ENCODE data around the gene PTK6.

The PTK6 gene

GRCh38 chr20:63492518-63492917 lies 44.7 kb downstream of the PTK6 start:
- Histone ChIP-seq H3K18ac (ENCODE audit: low read length) (no peak overlapping the region), H2BK5ac (ENCODE audit: low read length) (no peak overlapping the region), H4K8ac (ENCODE audit: low read depth, low read length) (no peak overlapping the region), H2AK5ac (ENCODE audit: low read depth, low read length) (no peak overlapping the region), H3K23ac (ENCODE audit: low read depth, low read length, poor library complexity) (no peak overlapping the region), H3K27ac (replicated peaks; ENCODE audit: low read length) (no peak overlapping the region), H3K36me3 (replicated peaks in 1 of 2; ENCODE audit: control insufficient read depth in 2 of 2, insufficient read depth in 2 of 2, low read length in 2 of 2) (no peaks in the 10 kb centered on the region), H2BK12ac (ENCODE audit: low read length) (no peak overlapping the region), H3K4me1 (ENCODE audit: control insufficient read depth in 2 of 2, insufficient read depth in 1 of 2, low read depth in 1 of 2, low read length in 2 of 2) (peaks cover 0 to 3% of the 10 kb centered on the region in 2 donors), H3K4ac (ENCODE audit: low read length) (no peak overlapping the region), H3K4me3 (ENCODE audit: low read length in 2 of 2) (peak overlapping the region in 1 of 2 donors; percentile 44), H3K9ac (ENCODE audit: low read depth, low read length, poor library complexity) (no peak overlapping the region), H2BK120ac (ENCODE audit: low read depth, low read length) (no peak overlapping the region), H2AFZ (ENCODE audit: low read length) (no peak overlapping the region), H3K79me1 (ENCODE audit: low read depth, low read length) (peaks cover 2% of the 10 kb centered on the region), H3K14ac (ENCODE audit: low read length) (peak overlapping the region; percentile 2), H3K9me3 (replicated peaks in 1 of 2; ENCODE audit: control insufficient read depth in 2 of 2, insufficient read depth in 1 of 2, low read depth in 1 of 2, low read length in 2 of 2) (peaks cover 0 to 3% of the 10 kb centered on the region in 2 donors), H3K4me2 (ENCODE audit: insufficient read depth, low read length, poor library complexity, severe bottlenecking) (no peak overlapping the region), H4K91ac (ENCODE audit: low read depth, low read length, poor library complexity) (no peak overlapping the region), H3K27me3 (ENCODE audit: control insufficient read depth in 3 of 3, insufficient read depth in 3 of 3, low read depth in 1 of 3, low read length in 3 of 3) (peaks cover 11 to 39% (median 30%) of the 10 kb centered on the region in 3 experiments), H2BK15ac (ENCODE audit: low read length) (no peak overlapping the region)
- 92 to 100% methylated on average over 1 to 2 of the region's 2 CpGs for WGBS, 2 donors (ENCODE audit: extremely low coverage in 2 of 2, insufficient read length in 2 of 2, insufficient replicate concordance in 1 of 2)
- DNase-seq (ENCODE audit: low spot score) = no peak

GRCh38 chr20:63491635-63492230 lies 45.4 kb downstream of the PTK6 start:
- no peak overlapping the region for H3K4me3 ChIP-seq (ENCODE audit: low read length in 2 of 2)
- no peak overlapping the region for H3K4me2 ChIP-seq (ENCODE audit: insufficient read depth, low read length, poor library complexity, severe bottlenecking)
- no peak overlapping the region for H2AK5ac ChIP-seq (ENCODE audit: low read depth, low read length)
- no peak overlapping the region for H3K18ac ChIP-seq (ENCODE audit: low read length)
- H3K9me3 ChIP-seq (replicated peaks in 1 of 2; ENCODE audit: control insufficient read depth in 2 of 2, insufficient read depth in 1 of 2, low read depth in 1 of 2, low read length in 2 of 2) = peaks cover 0 to 3% of the 10 kb centered on the region in 2 donors
- no peak overlapping the region for H3K27ac ChIP-seq (replicated peaks; ENCODE audit: low read length)
- H3K23ac ChIP-seq (ENCODE audit: low read depth, low read length, poor library complexity) = no peak overlapping the region
- H3K27me3 ChIP-seq (ENCODE audit: control insufficient read depth in 3 of 3, insufficient read depth in 3 of 3, low read depth in 1 of 3, low read length in 3 of 3) = peaks cover 6 to 36% (median 27%) of the 10 kb centered on the region in 3 experiments
- peaks cover 4% of the 10 kb centered on the region for H3K79me1 ChIP-seq (ENCODE audit: low read depth, low read length)
- no peak overlapping the region for H2BK5ac ChIP-seq (ENCODE audit: low read length)
- DNase-seq (ENCODE audit: low spot score) = no peak
- H3K14ac ChIP-seq (ENCODE audit: low read length) = no peak overlapping the region
- no peak overlapping the region for H2BK120ac ChIP-seq (ENCODE audit: low read depth, low read length)
- H3K4me1 ChIP-seq (ENCODE audit: control insufficient read depth in 2 of 2, insufficient read depth in 1 of 2, low read depth in 1 of 2, low read length in 2 of 2) = peaks cover 0 to 3% of the 10 kb centered on the region in 2 donors
- H3K4ac ChIP-seq (ENCODE audit: low read length) = no peak overlapping the region
- no peaks in the 10 kb centered on the region for H3K36me3 ChIP-seq (replicated peaks in 1 of 2; ENCODE audit: control insufficient read depth in 2 of 2, insufficient read depth in 2 of 2, low read length in 2 of 2)
- H4K91ac ChIP-seq (ENCODE audit: low read depth, low read length, poor library complexity) = no peak overlapping the region
- H3K9ac ChIP-seq (ENCODE audit: low read depth, low read length, poor library complexity) = no peak overlapping the region
- no peak overlapping the region for H2BK15ac ChIP-seq (ENCODE audit: low read length)
- no peak overlapping the region for H4K8ac ChIP-seq (ENCODE audit: low read depth, low read length)
- 100% methylated on average over 4 of the region's 4 CpGs; no CpG with 5 or more reads in 1 of the 2 donors for WGBS, 2 donors (ENCODE audit: extremely low coverage in 2 of 2, insufficient read length in 2 of 2, insufficient replicate concordance in 1 of 2)
- no peak overlapping the region for H2BK12ac ChIP-seq (ENCODE audit: low read length)
- H2AFZ ChIP-seq (ENCODE audit: low read length) = no peak overlapping the region

- Histone ChIP-seq H2AFZ (ENCODE audit: low read length) (no peak overlapping the region), H3K4ac (ENCODE audit: low read length) (no peak overlapping the region), H3K27me3 (ENCODE audit: control insufficient read depth in 3 of 3, insufficient read depth in 3 of 3, low read depth in 1 of 3, low read length in 3 of 3) (peaks cover 3 to 30% (median 27%) of the 10 kb centered on the region in 3 experiments), H3K23ac (ENCODE audit: low read depth, low read length, poor library complexity) (no peak overlapping the region), H2BK15ac (ENCODE audit: low read length) (no peak overlapping the region), H4K8ac (ENCODE audit: low read depth, low read length) (no peak overlapping the region), H2BK5ac (ENCODE audit: low read length) (peak overlapping the region; percentile 82), H3K79me1 (ENCODE audit: low read depth, low read length) (peaks cover 4% of the 10 kb centered on the region), H3K4me1 (ENCODE audit: control insufficient read depth in 2 of 2, insufficient read depth in 1 of 2, low read depth in 1 of 2, low read length in 2 of 2) (peaks cover 0 to 3% of the 10 kb centered on the region in 2 donors), H2AK5ac (ENCODE audit: low read depth, low read length) (peak overlapping the region; percentile 68), H3K9ac (ENCODE audit: low read depth, low read length, poor library complexity) (no peak overlapping the region), H3K4me2 (ENCODE audit: insufficient read depth, low read length, poor library complexity, severe bottlenecking) (no peak overlapping the region), H3K36me3 (replicated peaks in 1 of 2; ENCODE audit: control insufficient read depth in 2 of 2, insufficient read depth in 2 of 2, low read length in 2 of 2) (no peaks in the 10 kb centered on the region), H3K14ac (ENCODE audit: low read length) (peak overlapping the region; percentile 21), H3K4me3 (ENCODE audit: low read length in 2 of 2) (no peak overlapping the region), H4K91ac (ENCODE audit: low read depth, low read length, poor library complexity) (no peak overlapping the region), H3K27ac (replicated peaks; ENCODE audit: low read length) (no peak overlapping the region), H2BK120ac (ENCODE audit: low read depth, low read length) (no peak overlapping the region), H3K18ac (ENCODE audit: low read length) (peak overlapping the region; percentile 27), H2BK12ac (ENCODE audit: low read length) (no peak overlapping the region), H3K9me3 (replicated peaks in 1 of 2; ENCODE audit: control insufficient read depth in 2 of 2, insufficient read depth in 1 of 2, low read depth in 1 of 2, low read length in 2 of 2) (peaks cover 0 to 3% of the 10 kb centered on the region in 2 donors)
- DNase-seq (ENCODE audit: low spot score) = no peak
- WGBS, 2 donors (ENCODE audit: extremely low coverage in 2 of 2, insufficient read length in 2 of 2, insufficient replicate concordance in 1 of 2) = no CpG with 5 or more reads among the region's 4 CpGs
Measured at GRCh38 chr20:63491078-63491477, 46.1 kb downstream of the PTK6 start.

GRCh38 chr20:63490416-63490815 lies 46.8 kb downstream of the PTK6 start:
- H2BK15ac ChIP-seq (ENCODE audit: low read length) = no peak overlapping the region
- H3K4ac ChIP-seq (ENCODE audit: low read length) = no peak overlapping the region
- no peak overlapping the region for H3K4me2 ChIP-seq (ENCODE audit: insufficient read depth, low read length, poor library complexity, severe bottlenecking)
- no peak overlapping the region for H4K8ac ChIP-seq (ENCODE audit: low read depth, low read length)
- no peak overlapping the region for H3K27ac ChIP-seq (replicated peaks; ENCODE audit: low read length)
- no peak for DNase-seq (ENCODE audit: low spot score)
- H2AFZ ChIP-seq (ENCODE audit: low read length) = no peak overlapping the region
- H3K9me3 ChIP-seq (replicated peaks in 1 of 2; ENCODE audit: control insufficient read depth in 2 of 2, insufficient read depth in 1 of 2, low read depth in 1 of 2, low read length in 2 of 2) = peaks cover 0 to 3% of the 10 kb centered on the region in 2 donors
- H3K4me3 ChIP-seq (ENCODE audit: low read length in 2 of 2) = no peak overlapping the region
- H2AK5ac ChIP-seq (ENCODE audit: low read depth, low read length) = no peak overlapping the region
- H3K23ac ChIP-seq (ENCODE audit: low read depth, low read length, poor library complexity) = no peak overlapping the region
- no peak overlapping the region for H2BK120ac ChIP-seq (ENCODE audit: low read depth, low read length)
- H4K91ac ChIP-seq (ENCODE audit: low read depth, low read length, poor library complexity) = no peak overlapping the region
- H2BK12ac ChIP-seq (ENCODE audit: low read length) = no peak overlapping the region
- peak overlapping the region; percentile 3 for H3K18ac ChIP-seq (ENCODE audit: low read length)
- peaks cover 4% of the 10 kb centered on the region for H3K79me1 ChIP-seq (ENCODE audit: low read depth, low read length)
- H2BK5ac ChIP-seq (ENCODE audit: low read length) = peak overlapping the region; percentile 82
- WGBS, 2 donors (ENCODE audit: extremely low coverage in 2 of 2, insufficient read length in 2 of 2, insufficient replicate concordance in 1 of 2) = no CpG with 5 or more reads among the region's 24 CpGs
- H3K4me1 ChIP-seq (ENCODE audit: control insufficient read depth in 2 of 2, insufficient read depth in 1 of 2, low read depth in 1 of 2, low read length in 2 of 2) = peaks cover 0 to 3% of the 10 kb centered on the region in 2 donors
- H3K36me3 ChIP-seq (replicated peaks in 1 of 2; ENCODE audit: control insufficient read depth in 2 of 2, insufficient read depth in 2 of 2, low read length in 2 of 2) = no peaks in the 10 kb centered on the region
- no peak overlapping the region for H3K9ac ChIP-seq (ENCODE audit: low read depth, low read length, poor library complexity)
- peak overlapping the region; percentile 71 for H3K14ac ChIP-seq (ENCODE audit: low read length)
- H3K27me3 ChIP-seq (ENCODE audit: control insufficient read depth in 3 of 3, insufficient read depth in 3 of 3, low read depth in 1 of 3, low read length in 3 of 3) = peaks cover 3 to 30% (median 30%) of the 10 kb centered on the region in 3 experiments

All from neuronal stem cell (in vitro differentiated cells).